ENCODE measurements around the gene HOXC5.
"Not testable (repeated sequence)": the region's sequence is repeated elsewhere in the genome, so short reads cannot be mapped to it uniquely, and the experiment has no call there.

HOXC5 gene

GRCh38 chr12:54039417-54040147 is 6.7 kb downstream of the HOXC5 start:
- no peak overlapping the region for H3K4me3 ChIP-seq (ENCODE audit: low read depth, low read length)
- no peak for TF ChIP-seq CTCF (IDR thresholded peaks at IDR 0.05; ENCODE audit: low read depth, low read length)

DNA sequence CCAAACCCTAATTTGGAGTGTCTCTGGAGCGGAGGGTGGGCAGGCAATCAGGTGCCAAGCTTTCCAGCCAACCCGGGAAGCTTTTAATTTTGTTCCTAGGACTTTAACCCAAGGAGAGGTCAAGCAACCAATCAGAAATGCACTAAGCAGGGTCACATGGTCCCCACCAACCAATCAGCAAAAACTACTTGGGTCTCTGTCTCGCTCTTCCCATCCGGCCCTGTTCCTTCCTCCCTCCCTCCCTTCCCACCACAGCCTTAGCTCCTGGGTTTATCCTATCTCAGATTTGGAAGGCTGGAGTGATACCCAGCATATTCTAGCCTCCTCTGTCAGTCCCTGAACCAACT is 7.3 kb downstream of the HOXC5 start:
- H3K4me3 ChIP-seq (ENCODE audit: low read depth, low read length), result no peak overlapping the region
- TF ChIP-seq CTCF (IDR thresholded peaks at IDR 0.05; ENCODE audit: low read depth, low read length), result no peak

DNA sequence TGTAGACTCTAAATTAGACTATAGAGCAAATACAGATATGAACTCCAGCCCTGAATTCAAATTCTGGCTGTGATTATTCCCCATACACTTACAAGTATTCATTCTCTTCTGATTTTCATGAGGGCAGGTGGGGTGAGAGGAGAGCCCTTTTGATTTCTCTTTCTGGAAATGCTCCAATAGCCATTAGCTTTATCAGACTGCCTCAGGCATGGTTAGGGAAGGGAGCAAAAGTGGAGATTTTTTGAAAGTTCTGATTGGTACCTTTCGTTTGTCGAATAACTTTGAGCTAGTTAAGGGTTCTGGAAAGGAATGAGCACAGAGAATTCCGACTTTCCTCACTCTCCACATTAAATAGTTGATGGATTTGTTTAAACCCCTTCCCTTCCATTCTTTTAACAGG is 7.8 kb downstream of the HOXC5 start:
- TF ChIP-seq CTCF (IDR thresholded peaks at IDR 0.05; ENCODE audit: low read depth, low read length), result no peak
- no peak overlapping the region for H3K4me3 ChIP-seq (ENCODE audit: low read depth, low read length)

DNA sequence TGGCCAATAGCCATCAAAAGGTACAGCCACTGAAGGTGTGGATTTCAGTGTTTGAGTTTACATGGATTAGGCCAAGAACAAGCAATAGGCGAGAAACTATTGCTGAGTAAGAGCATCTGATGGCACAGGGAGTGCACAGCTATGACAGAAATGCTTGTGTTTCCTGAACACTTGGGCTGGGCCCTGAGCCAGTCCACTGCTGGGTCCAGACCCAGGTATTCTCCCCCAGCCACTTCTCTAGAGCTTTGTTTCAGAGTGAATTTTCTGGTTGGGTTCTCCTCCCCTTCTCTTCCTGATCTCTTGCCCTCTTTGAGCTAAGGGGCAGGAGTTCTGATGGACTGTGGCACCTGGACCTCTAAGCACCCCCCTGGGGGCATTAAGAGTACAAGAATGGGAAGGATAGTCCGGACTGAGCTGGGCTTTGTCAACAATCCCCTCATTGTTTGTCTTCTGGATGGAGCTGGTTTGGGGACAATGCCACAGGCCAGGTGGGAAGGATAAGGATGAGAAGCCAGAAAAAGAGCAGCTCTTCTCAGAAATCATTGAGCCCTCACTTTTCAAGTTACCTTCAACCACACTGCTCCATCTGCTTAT is 8.3 kb downstream of the HOXC5 start:
- no peak for TF ChIP-seq CTCF (IDR thresholded peaks at IDR 0.05; ENCODE audit: low read depth, low read length)
- H3K4me3 ChIP-seq (ENCODE audit: low read depth, low read length), result no peak overlapping the region

GRCh38 chr12:54042033-54042432 is 9.2 kb downstream of the HOXC5 start:
- not testable (repeated sequence) for H3K4me3 ChIP-seq (ENCODE audit: low read depth, low read length)

GRCh38 chr12:54042970-54043853 is 10.4 kb downstream of the HOXC5 start:
- no peak overlapping the region for H3K4me3 ChIP-seq (ENCODE audit: low read depth, low read length)
- TF ChIP-seq CTCF (IDR thresholded peaks at IDR 0.05; ENCODE audit: low read depth, low read length), result no peak

DNA sequence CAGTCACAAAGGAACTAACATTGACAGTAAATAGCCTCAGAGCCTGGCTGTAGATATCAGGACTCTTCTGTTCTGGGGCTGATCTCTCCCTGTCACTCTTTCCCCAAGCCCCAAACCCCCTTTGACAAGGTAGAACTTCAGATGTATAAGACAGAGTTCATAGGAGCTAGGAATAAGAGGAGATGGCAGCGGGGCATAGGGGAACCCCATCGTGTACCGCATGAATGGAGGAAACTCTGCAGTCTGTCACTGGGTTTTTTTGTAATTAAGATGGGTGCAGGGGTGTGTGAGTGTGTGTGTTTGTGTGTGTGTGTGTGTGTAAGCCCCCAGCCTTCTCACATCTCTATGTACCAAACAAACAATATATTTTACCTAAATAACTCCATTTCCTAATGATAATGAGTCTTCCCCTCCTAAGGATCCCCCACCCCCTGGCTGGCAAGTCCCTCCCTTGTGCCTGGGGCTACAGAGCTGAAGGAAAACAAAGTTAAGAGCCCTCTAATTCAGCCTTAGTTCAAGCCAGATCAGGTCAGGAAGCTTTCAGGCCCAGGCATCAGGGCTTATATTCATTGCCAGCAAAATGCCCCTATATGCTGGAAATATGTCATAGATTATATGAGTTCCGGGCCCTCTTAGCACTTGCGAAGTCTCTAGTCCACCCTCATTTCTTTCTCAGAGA is 11.7 kb downstream of the HOXC5 start:
- TF ChIP-seq CTCF (IDR thresholded peaks at IDR 0.05; ENCODE audit: low read depth, low read length), result no peak
- no peak overlapping the region for H3K4me3 ChIP-seq (ENCODE audit: low read depth, low read length)

Data from WI38 (cell line).